ENCODE measurements around the gene DPYSL5. TPM values are rescaled to one million over a fixed set of nuclear protein-coding genes. Genes with fewer than 3 reads are reported as not detected.

DPYSL5 gene
- polyA plus RNA-seq, 1 donor from 2014 or later, result 111 TPM

GRCh38 chr2:26886736-26887135 is 38.8 kb downstream of the DPYSL5 start:
- H3K9me3 ChIP-seq (ENCODE audit: low read length), result no peaks in the 10 kb centered on the region
- H3F3A ChIP-seq (ENCODE audit: insufficient read depth, low read length, poor library complexity, severe bottlenecking), result no peaks in the 10 kb centered on the region
- H3K4me3 ChIP-seq (ENCODE audit: low read length), result no peak overlapping the region
- H3K79me2 ChIP-seq (replicated peaks; ENCODE audit: insufficient read depth, low read length), result peaks cover 38% of the 10 kb centered on the region
- no peaks in the 10 kb centered on the region for H3K9me2 ChIP-seq (ENCODE audit: insufficient read depth, low read length)
- no peak overlapping the region for H3K9ac ChIP-seq (ENCODE audit: low read length)
- no peaks in the 10 kb centered on the region for H3K27me3 ChIP-seq (ENCODE audit: insufficient read depth, low read depth, low read length)
- no peaks in the 10 kb centered on the region for H4K20me1 ChIP-seq (ENCODE audit: insufficient read depth)
- no peaks in the 10 kb centered on the region for H3K36me3 ChIP-seq (ENCODE audit: insufficient read depth, low read length)
- no peak for TF ChIP-seq TAF1 (IDR thresholded peaks at IDR 0.05; ENCODE audit: low read depth)
- no peak for TF ChIP-seq SMC3 (conservative IDR thresholded peaks at IDR 0.05; ENCODE audit: poor library complexity)
- H3K4me2 ChIP-seq (ENCODE audit: low read length), result no peak overlapping the region
- H3K27ac ChIP-seq (ENCODE audit: low read length), result no peak overlapping the region
- no peak overlapping the region for H2AFZ ChIP-seq (ENCODE audit: low read depth, low read length)

GRCh38 chr2:26887151-26887550 is 39.2 kb downstream of the DPYSL5 start:
- H3K4me2 ChIP-seq (ENCODE audit: low read length), result no peak overlapping the region
- no peak overlapping the region for H3K4me3 ChIP-seq (ENCODE audit: low read length)
- no peaks in the 10 kb centered on the region for H3K27me3 ChIP-seq (ENCODE audit: insufficient read depth, low read depth, low read length)
- H3F3A ChIP-seq (ENCODE audit: insufficient read depth, low read length, poor library complexity, severe bottlenecking), result no peaks in the 10 kb centered on the region
- TF ChIP-seq SMC3 (conservative IDR thresholded peaks at IDR 0.05; ENCODE audit: poor library complexity) (no peak), MXI1 (conservative IDR thresholded peaks at IDR 0.05; ENCODE audit: poor library complexity, severe bottlenecking) (no peak), POLR2AphosphoS5 (IDR thresholded peaks at IDR 0.05) (no peak), EP300 (conservative IDR thresholded peaks at IDR 0.05; ENCODE audit: poor library complexity, severe bottlenecking) (no peak), RAD21 (conservative IDR thresholded peaks at IDR 0.05) (no peak), CTCF (IDR thresholded peaks at IDR 0.05; ENCODE audit: poor library complexity, severe bottlenecking) (no peak), REST (IDR thresholded peaks at IDR 0.05; ENCODE audit: borderline replicate concordance) (no peak), TAF1 (IDR thresholded peaks at IDR 0.05; ENCODE audit: low read depth) (no peak), EZH2 (IDR thresholded peaks at IDR 0.05; ENCODE audit: borderline replicate concordance, insufficient read depth, low read length, poor library complexity, severe bottlenecking) (no peak)
- no peaks in the 10 kb centered on the region for H3K9me2 ChIP-seq (ENCODE audit: insufficient read depth, low read length)
- H3K79me2 ChIP-seq (replicated peaks; ENCODE audit: insufficient read depth, low read length), result peaks cover 35% of the 10 kb centered on the region
- no peaks in the 10 kb centered on the region for H3K36me3 ChIP-seq (ENCODE audit: insufficient read depth, low read length)
- no peaks in the 10 kb centered on the region for H3K9me3 ChIP-seq (ENCODE audit: low read length)
- no peak overlapping the region for H3K9ac ChIP-seq (ENCODE audit: low read length)
- no peaks in the 10 kb centered on the region for H4K20me1 ChIP-seq (ENCODE audit: insufficient read depth)
- no peak overlapping the region for H2AFZ ChIP-seq (ENCODE audit: low read depth, low read length)
- no peak overlapping the region for H3K27ac ChIP-seq (ENCODE audit: low read length)

DNA sequence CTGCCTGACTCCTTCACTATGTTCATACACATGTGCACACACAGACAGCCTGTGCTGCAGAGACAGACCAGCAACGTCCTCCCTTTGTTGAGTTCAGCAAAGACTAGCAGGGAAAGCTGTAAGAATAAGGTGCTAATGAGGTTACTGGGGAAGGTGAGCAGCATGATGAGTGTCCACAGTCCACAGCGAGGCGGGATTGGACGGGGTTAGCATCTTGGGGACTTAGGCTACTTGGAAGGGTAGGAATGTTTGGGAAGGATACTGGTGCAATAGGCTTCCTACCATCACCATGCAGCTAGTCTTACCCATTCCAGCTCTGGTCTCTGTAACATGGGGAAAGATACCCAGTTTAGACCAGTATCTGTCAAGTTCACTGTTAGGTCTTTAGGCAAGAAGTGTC is 41.9 kb downstream of the DPYSL5 start:
- Histone ChIP-seq H2AFZ (ENCODE audit: low read depth, low read length) (no peak overlapping the region), H3K27ac (ENCODE audit: low read length) (no peak overlapping the region), H4K20me1 (ENCODE audit: insufficient read depth) (no peaks in the 10 kb centered on the region), H3K4me3 (ENCODE audit: low read length) (no peak overlapping the region), H3K9me3 (ENCODE audit: low read length) (no peaks in the 10 kb centered on the region), H3K9ac (ENCODE audit: low read length) (no peak overlapping the region), H3K9me2 (ENCODE audit: insufficient read depth, low read length) (no peaks in the 10 kb centered on the region), H3K36me3 (ENCODE audit: insufficient read depth, low read length) (no peaks in the 10 kb centered on the region), H3K79me2 (replicated peaks; ENCODE audit: insufficient read depth, low read length) (peaks cover 41% of the 10 kb centered on the region), H3F3A (ENCODE audit: insufficient read depth, low read length, poor library complexity, severe bottlenecking) (no peaks in the 10 kb centered on the region), H3K4me2 (ENCODE audit: low read length) (no peak overlapping the region), H3K27me3 (ENCODE audit: insufficient read depth, low read depth, low read length) (no peaks in the 10 kb centered on the region)
- no peak for TF ChIP-seq EZH2 (IDR thresholded peaks at IDR 0.05; ENCODE audit: borderline replicate concordance, insufficient read depth, low read length, poor library complexity, severe bottlenecking)
- no peak for TF ChIP-seq RAD21 (conservative IDR thresholded peaks at IDR 0.05)
- TF ChIP-seq MXI1 (conservative IDR thresholded peaks at IDR 0.05; ENCODE audit: poor library complexity, severe bottlenecking), result no peak

Data from neural cell (in vitro differentiated cells).